Superior temporal gyrus (tissue), 1 donor: Measurements from ENCODE around the gene MTREX.

ENCODE experiments used
- DNase-seq: peaks from one replicate; pipeline ENCODE4 v3.0.0-alpha.2; 2016; ENCODE audit errors: extremely low spot score

MTREX gene

DNA sequence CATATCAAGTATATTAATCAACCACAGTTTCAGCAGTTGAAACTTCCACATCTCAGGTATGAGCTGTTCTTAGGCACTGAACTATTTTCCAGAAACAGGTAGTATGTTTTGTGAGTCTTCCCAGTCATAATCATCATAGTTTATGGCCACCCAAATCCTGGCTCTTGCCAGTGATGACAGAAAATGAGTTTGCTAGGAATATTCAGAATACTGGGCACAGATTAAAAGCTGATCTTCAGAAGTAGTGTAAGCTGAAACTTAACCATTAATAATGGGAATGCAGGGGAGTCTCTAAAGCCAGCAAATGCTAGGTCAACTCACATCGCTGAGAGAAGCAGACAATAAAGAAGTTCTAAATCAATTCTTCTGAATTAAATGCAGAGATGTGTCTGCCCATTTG, 162.5 kb downstream of the MTREX start:
- DNase-seq: no peak

DNA sequence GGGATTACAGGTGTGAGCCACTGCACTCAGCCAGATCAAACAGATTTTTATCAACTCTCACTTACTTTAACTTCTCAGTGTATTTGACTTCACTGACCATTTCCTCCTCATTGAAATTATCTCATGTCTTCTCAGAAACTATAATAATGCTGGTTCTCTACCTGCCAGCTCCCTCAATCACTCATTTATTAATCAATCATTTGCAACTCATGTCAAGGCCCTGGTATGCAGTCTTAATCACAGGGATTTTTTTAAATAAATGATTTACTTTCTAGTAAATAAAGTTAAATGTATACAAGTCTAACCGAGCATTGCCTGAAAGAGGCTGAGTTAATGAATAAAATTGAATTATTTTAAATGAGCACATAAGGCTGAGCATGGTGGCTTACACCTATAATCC, 163.7 kb downstream of the MTREX start:
- DNase-seq: no peak

DNA sequence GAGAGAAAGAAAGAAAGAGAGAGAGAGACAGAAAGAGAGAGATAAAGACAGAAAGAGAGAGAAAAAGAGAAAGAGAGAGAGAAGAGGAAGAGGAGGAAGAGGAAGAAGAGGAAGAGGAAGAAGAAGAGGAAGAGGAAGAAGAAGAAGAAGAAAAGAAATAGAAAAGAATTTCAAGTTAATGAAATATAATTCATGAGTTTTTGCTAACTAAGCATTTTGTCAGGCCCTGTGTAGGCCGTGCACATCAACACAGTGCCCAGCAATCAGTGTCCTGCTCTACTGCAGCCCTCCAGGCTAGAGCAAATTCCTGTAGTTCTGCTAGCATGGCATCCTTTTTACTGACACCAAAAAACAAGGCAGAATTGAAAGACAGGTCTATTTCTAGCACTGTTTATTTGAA, 164.9 kb downstream of the MTREX start:
- DNase-seq: no peak
